HepG2 (cell line): ENCODE data around the gene CDC37L1. TPM values are rescaled to one million over a fixed set of nuclear protein-coding genes. Genes with fewer than 3 reads are reported as not detected.

Source experiments
- HMG20A ChIP-seq: IDR thresholded peaks from 2 replicates; pipeline ENCODE4 v1.6.1; 2016; ENCODE audit warnings: borderline replicate concordance
- HNF4A ChIP-seq: sonication (generic); formaldehyde crosslinking; IDR thresholded peaks from 2 replicates; pipeline ENCODE4 v1.4.0; 2020; ENCODE audit warnings: missing genetic modification reagents
- PRMT3 ChIP-seq: sonication (generic); formaldehyde crosslinking; IDR thresholded peaks from 2 replicates; pipeline ENCODE4 v1.8.1; 2022; ENCODE audit warnings: low read depth, mild to moderate bottlenecking, moderate library complexity, missing genetic modification reagents, borderline replicate concordance
- ZFP90 ChIP-seq: sonication (generic); formaldehyde crosslinking; IDR thresholded peaks from 2 replicates; pipeline ENCODE4 v1.8.0; 2022; ENCODE audit warnings: missing genetic modification reagents, mild to moderate bottlenecking, inconsistent platforms, borderline replicate concordance
- ZNF44 ChIP-seq: sonication (generic); formaldehyde crosslinking; IDR thresholded peaks from 2 replicates; pipeline ENCODE4 v1.5.1; 2020; ENCODE audit warnings: mild to moderate bottlenecking, missing genetic modification reagents
- ZNF644 ChIP-seq: IDR thresholded peaks from 2 replicates; pipeline ENCODE4 v1.6.1; 2016; ENCODE audit warnings: low read depth
- ZSCAN22 ChIP-seq: sonication (generic); formaldehyde crosslinking; IDR thresholded peaks from 2 replicates; pipeline ENCODE4 v1.4.0; 2020; ENCODE audit warnings: mild to moderate bottlenecking, missing genetic modification reagents
- polyA plus RNA-seq, 8 experiments: library from polyadenylated mRNA; depleted of rRNA in 3 of 8; stranded (reverse) in 7 of 8; unstranded in 1 of 8; fragments of >200 nt; fragmentation: Illumina TruSeq in 4 of 8; extraction: Trizol in 4 of 8; gene quantifications; 2 replicates each; pipeline versions ENCODE4 v1.2.1 to v1.2.3, GENCODE V29; 2011 to 2016; ENCODE audit warnings: low read depth in 4 of 8, missing spikeins in 1 of 8, mixed read lengths in 1 of 8; ENCODE audit not compliant: insufficient read depth in 1 of 8
- total RNA-seq, 5 experiments: library from RNA; depleted of rRNA; stranded (reverse); fragments of >200 nt; fragmentation: Illumina TruSeq; extraction: Trizol; gene quantifications; 2 replicates each; pipeline ENCODE4 v1.2.3, GENCODE V29; 2016; ENCODE audit warnings: low read depth in 1 of 5
- TF ChIP-seq, protein P1 (sequence below): IDR thresholded peaks from 2 replicates; pipeline ENCODE4 v1.6.1; 2016; ENCODE audit warnings: low read depth, missing genetic modification reagents, missing compliant biosample characterization
- TF ChIP-seq, protein P2 (sequence below): IDR thresholded peaks from 2 replicates; pipeline ENCODE4 v1.6.1; 2016; ENCODE audit warnings: missing compliant biosample characterization, missing genetic modification reagents, borderline replicate concordance
- TF ChIP-seq, protein P3 (sequence below): sonication (generic); formaldehyde crosslinking; IDR thresholded peaks from 2 replicates; pipeline ENCODE4 v1.4.0; 2020; ENCODE audit warnings: missing genetic modification reagents
- TF ChIP-seq, protein P4 (sequence below): sonication (generic); formaldehyde crosslinking; IDR thresholded peaks from 2 replicates; pipeline ENCODE4 v1.5.0; 2020; ENCODE audit warnings: mild to moderate bottlenecking, missing genetic modification reagents, borderline replicate concordance

Gene CDC37L1
- total and polyA plus RNA-seq, 2 of the 13 experiments (the other 11 are each of a cell fraction or from before 2014, with no cell fraction given) = 5.5 to 17.0 TPM

DNA sequence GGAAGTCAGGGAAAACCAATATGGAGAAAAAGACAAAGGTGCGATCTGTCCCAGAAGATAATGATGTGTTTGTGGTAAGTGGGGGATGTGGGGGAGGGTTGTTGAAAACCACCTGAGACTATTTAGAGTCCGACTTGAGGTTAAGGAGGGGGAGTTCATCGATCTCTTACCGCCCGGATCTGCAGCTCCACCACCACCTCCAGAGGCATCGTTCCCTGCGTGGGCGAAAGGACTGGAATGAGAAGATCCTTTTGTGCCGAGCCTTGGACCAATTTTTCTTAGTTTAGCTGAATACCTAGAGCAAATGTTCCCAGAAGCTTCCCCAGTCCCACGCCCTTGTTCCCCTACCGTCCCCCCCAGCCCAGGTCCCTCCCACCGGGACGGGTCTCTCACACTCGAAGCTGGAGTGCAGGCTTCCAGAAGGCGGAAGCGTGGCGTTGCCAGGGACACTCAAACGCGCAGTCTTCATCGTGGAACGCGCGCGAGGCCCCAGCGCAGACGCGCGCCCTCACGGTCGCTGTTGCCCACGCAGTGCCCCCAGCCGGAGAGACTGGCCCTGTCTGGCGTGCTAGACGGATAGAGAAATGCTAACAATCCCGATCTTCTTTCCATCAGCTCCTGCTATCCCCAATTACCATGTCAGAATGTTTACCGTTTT lies 13.2 kb upstream of the CDC37L1 start, which contains the start of gene SPATA6L (continued):
- TF ChIP-seq, protein P1, sequence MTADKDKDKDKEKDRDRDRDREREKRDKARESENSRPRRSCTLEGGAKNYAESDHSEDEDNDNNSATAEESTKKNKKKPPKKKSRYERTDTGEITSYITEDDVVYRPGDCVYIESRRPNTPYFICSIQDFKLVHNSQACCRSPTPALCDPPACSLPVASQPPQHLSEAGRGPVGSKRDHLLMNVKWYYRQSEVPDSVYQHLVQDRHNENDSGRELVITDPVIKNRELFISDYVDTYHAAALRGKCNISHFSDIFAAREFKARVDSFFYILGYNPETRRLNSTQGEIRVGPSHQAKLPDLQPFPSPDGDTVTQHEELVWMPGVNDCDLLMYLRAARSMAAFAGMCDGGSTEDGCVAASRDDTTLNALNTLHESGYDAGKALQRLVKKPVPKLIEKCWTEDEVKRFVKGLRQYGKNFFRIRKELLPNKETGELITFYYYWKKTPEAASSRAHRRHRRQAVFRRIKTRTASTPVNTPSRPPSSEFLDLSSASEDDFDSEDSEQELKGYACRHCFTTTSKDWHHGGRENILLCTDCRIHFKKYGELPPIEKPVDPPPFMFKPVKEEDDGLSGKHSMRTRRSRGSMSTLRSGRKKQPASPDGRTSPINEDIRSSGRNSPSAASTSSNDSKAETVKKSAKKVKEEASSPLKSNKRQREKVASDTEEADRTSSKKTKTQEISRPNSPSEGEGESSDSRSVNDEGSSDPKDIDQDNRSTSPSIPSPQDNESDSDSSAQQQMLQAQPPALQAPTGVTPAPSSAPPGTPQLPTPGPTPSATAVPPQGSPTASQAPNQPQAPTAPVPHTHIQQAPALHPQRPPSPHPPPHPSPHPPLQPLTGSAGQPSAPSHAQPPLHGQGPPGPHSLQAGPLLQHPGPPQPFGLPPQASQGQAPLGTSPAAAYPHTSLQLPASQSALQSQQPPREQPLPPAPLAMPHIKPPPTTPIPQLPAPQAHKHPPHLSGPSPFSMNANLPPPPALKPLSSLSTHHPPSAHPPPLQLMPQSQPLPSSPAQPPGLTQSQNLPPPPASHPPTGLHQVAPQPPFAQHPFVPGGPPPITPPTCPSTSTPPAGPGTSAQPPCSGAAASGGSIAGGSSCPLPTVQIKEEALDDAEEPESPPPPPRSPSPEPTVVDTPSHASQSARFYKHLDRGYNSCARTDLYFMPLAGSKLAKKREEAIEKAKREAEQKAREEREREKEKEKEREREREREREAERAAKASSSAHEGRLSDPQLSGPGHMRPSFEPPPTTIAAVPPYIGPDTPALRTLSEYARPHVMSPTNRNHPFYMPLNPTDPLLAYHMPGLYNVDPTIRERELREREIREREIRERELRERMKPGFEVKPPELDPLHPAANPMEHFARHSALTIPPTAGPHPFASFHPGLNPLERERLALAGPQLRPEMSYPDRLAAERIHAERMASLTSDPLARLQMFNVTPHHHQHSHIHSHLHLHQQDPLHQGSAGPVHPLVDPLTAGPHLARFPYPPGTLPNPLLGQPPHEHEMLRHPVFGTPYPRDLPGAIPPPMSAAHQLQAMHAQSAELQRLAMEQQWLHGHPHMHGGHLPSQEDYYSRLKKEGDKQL (CRISPR knock-in tag) = no peak
- TF ChIP-seq, protein P2, sequence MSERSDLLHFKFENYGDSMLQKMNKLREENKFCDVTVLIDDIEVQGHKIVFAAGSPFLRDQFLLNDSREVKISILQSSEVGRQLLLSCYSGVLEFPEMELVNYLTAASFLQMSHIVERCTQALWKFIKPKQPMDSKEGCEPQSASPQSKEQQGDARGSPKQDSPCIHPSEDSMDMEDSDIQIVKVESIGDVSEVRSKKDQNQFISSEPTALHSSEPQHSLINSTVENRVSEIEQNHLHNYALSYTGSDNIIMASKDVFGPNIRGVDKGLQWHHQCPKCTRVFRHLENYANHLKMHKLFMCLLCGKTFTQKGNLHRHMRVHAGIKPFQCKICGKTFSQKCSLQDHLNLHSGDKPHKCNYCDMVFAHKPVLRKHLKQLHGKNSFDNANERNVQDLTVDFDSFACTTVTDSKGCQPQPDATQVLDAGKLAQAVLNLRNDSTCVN (CRISPR knock-in tag) = no peak
- no peak for TF ChIP-seq ZSCAN22 (CRISPR knock-in tag)
- peak; percentile 66; the same call in 1 of the 2 replicates for TF ChIP-seq ZNF44
- TF ChIP-seq, protein P3, sequence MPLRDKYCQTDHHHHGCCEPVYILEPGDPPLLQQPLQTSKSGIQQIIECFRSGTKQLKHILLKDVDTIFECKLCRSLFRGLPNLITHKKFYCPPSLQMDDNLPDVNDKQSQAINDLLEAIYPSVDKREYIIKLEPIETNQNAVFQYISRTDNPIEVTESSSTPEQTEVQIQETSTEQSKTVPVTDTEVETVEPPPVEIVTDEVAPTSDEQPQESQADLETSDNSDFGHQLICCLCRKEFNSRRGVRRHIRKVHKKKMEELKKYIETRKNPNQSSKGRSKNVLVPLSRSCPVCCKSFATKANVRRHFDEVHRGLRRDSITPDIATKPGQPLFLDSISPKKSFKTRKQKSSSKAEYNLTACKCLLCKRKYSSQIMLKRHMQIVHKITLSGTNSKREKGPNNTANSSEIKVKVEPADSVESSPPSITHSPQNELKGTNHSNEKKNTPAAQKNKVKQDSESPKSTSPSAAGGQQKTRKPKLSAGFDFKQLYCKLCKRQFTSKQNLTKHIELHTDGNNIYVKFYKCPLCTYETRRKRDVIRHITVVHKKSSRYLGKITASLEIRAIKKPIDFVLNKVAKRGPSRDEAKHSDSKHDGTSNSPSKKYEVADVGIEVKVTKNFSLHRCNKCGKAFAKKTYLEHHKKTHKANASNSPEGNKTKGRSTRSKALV (CRISPR knock-in tag) = peak; percentile 30; the same call in 1 of the 2 replicates
- TF ChIP-seq, protein P4, sequence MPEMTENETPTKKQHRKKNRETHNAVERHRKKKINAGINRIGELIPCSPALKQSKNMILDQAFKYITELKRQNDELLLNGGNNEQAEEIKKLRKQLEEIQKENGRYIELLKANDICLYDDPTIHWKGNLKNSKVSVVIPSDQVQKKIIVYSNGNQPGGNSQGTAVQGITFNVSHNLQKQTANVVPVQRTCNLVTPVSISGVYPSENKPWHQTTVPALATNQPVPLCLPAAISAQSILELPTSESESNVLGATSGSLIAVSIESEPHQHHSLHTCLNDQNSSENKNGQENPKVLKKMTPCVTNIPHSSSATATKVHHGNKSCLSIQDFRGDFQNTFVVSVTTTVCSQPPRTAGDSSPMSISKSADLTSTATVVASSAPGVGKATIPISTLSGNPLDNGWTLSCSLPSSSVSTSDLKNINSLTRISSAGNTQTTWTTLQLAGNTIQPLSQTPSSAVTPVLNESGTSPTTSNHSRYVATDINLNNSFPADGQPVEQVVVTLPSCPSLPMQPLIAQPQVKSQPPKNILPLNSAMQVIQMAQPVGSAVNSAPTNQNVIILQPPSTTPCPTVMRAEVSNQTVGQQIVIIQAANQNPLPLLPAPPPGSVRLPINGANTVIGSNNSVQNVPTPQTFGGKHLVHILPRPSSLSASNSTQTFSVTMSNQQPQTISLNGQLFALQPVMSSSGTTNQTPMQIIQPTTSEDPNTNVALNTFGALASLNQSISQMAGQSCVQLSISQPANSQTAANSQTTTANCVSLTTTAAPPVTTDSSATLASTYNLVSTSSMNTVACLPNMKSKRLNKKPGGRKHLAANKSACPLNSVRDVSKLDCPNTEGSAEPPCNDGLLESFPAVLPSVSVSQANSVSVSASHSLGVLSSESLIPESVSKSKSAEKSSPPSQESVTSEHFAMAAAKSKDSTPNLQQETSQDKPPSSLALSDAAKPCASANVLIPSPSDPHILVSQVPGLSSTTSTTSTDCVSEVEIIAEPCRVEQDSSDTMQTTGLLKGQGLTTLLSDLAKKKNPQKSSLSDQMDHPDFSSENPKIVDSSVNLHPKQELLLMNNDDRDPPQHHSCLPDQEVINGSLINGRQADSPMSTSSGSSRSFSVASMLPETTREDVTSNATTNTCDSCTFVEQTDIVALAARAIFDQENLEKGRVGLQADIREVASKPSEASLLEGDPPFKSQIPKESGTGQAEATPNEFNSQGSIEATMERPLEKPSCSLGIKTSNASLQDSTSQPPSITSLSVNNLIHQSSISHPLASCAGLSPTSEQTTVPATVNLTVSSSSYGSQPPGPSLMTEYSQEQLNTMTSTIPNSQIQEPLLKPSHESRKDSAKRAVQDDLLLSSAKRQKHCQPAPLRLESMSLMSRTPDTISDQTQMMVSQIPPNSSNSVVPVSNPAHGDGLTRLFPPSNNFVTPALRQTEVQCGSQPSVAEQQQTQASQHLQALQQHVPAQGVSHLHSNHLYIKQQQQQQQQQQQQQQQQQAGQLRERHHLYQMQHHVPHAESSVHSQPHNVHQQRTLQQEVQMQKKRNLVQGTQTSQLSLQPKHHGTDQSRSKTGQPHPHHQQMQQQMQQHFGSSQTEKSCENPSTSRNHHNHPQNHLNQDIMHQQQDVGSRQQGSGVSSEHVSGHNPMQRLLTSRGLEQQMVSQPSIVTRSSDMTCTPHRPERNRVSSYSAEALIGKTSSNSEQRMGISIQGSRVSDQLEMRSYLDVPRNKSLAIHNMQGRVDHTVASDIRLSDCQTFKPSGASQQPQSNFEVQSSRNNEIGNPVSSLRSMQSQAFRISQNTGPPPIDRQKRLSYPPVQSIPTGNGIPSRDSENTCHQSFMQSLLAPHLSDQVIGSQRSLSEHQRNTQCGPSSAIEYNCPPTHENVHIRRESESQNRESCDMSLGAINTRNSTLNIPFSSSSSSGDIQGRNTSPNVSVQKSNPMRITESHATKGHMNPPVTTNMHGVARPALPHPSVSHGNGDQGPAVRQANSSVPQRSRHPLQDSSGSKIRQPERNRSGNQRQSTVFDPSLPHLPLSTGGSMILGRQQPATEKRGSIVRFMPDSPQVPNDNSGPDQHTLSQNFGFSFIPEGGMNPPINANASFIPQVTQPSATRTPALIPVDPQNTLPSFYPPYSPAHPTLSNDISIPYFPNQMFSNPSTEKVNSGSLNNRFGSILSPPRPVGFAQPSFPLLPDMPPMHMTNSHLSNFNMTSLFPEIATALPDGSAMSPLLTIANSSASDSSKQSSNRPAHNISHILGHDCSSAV (CRISPR knock-in tag) = no peak
- no peak for TF ChIP-seq PRMT3 (CRISPR knock-in tag)
- TF ChIP-seq ZNF644 (CRISPR knock-in tag) = no peak
- no peak for TF ChIP-seq HNF4A (CRISPR knock-in tag)
- TF ChIP-seq ZFP90 (CRISPR knock-in tag) = no peak
- 0 out of 2 replicates have a peak, but pooled peaks have one; percentile 9 for TF ChIP-seq HMG20A (CRISPR knock-in tag)
